Caco-2 (cell line): ENCODE results near the gene SLC6A20. TPM values are rescaled to one million over a fixed set of nuclear protein-coding genes. Genes with fewer than 3 reads are reported as not detected.

Experiments
- BruUV-seq: library from RNA; stranded (reverse); fragments of 400-500 nt; replicated peaks from 2 replicates; lab custom pipeline; 2021; lab: Mats Ljungman, UMichigan
- CTCF ChIA-PET: fragments of 300-600 bp; sonication (Branson Sonifier 250); formaldehyde crosslinking; loops from one replicate; lab custom pipeline; 2022; ENCODE audit warnings: antibody characterized with exemption; lab: Charles Lee
- POLR2A ChIA-PET: fragments of 300-600 bp; sonication (Branson Sonifier 250); formaldehyde crosslinking; loops from one replicate; lab custom pipeline; 2022; ENCODE audit warnings: antibody characterized with exemption; lab: Charles Lee
- DNase-seq, 2 experiments: peaks; one replicate each; pipeline versions ENCODE4 v3.0.0 to v3.0.0-alpha.2; 2020 to 2022
- H3K27me3 ChIP-seq: replicated peaks from 2 replicates; pipeline ENCODE4 v1.6.0; 2011; ENCODE audit warnings: low read length; ENCODE audit not compliant: control insufficient read depth, insufficient read depth
- H3K36me3 ChIP-seq: 2 replicates; pipeline ENCODE4 v1.5.1; 2011; ENCODE audit warnings: low read length; ENCODE audit not compliant: control insufficient read depth, insufficient read depth
- H3K4me1 ChIP-seq: fragments of 250-450 bp; sonication (Bioruptor Pico); 2 replicates; pipeline ENCODE4 v1.5.1; 2020; ENCODE audit warnings: mild to moderate bottlenecking
- H3K4me3 ChIP-seq: 2 replicates; pipeline ENCODE4 v1.5.1; 2011; ENCODE audit warnings: low read depth, mild to moderate bottlenecking, control low read depth, low read length
- H3K9me3 ChIP-seq: fragments of 250-450 bp; sonication (Bioruptor Pico); 2 replicates; pipeline ENCODE4 v1.5.1; 2020; ENCODE audit warnings: mild to moderate bottlenecking, moderate library complexity
- H3K27ac Mint-ChIP-seq: one replicate; pipeline ENCODE4 v1.8.0; 2022; ENCODE audit warnings: mixed read lengths; ENCODE audit not compliant: unreplicated experiment
- H3K27me3 Mint-ChIP-seq: one replicate; pipeline ENCODE4 v1.8.0; 2022; ENCODE audit warnings: mixed read lengths; ENCODE audit not compliant: insufficient read depth, unreplicated experiment
- H3K36me3 Mint-ChIP-seq: one replicate; pipeline ENCODE4 v1.8.0; 2022; ENCODE audit warnings: mild to moderate bottlenecking, mixed read lengths; ENCODE audit not compliant: insufficient read depth, unreplicated experiment
- H3K4me1 Mint-ChIP-seq: one replicate; pipeline ENCODE4 v1.8.0; 2022; ENCODE audit warnings: low read depth, mixed read lengths; ENCODE audit not compliant: unreplicated experiment
- H3K4me3 Mint-ChIP-seq: one replicate; pipeline ENCODE4 v1.8.0; 2022; ENCODE audit warnings: mild to moderate bottlenecking, moderate library complexity, mixed read lengths; ENCODE audit not compliant: unreplicated experiment
- H3K9me3 Mint-ChIP-seq: one replicate; pipeline ENCODE4 v1.8.0; 2022; ENCODE audit warnings: mixed read lengths; ENCODE audit not compliant: unreplicated experiment
- CTCF ChIP-seq, 2 experiments: fragments of 200-600 bp in 1 of 2; IDR thresholded peaks; 1 replicate in 1 of 2; 2 replicates in 1 of 2; pipeline versions ENCODE4 v1.5.1 to v1.8.0; 2011 to 2022; ENCODE audit warnings: antibody characterized with exemption in 1 of 2, control low read depth in 1 of 2, inconsistent platforms in 1 of 2, low read depth in 1 of 2, low read length in 1 of 2, mild to moderate bottlenecking in 1 of 2, moderate library complexity in 1 of 2; ENCODE audit not compliant: insufficient read depth in 1 of 2, severe bottlenecking in 1 of 2, unreplicated experiment in 1 of 2
- intact Hi-C: fragments of 100-400 bp; cut with micrococcal nuclease; formaldehyde crosslinking; loops from one replicate; pipeline ENCODE4 v1.10.0; 2022; ENCODE audit not compliant: unreplicated experiment
- total RNA-seq: library from RNA; stranded (reverse); gene quantifications from 2 replicates; pipeline ENCODE4 v1.2.3, GENCODE V29; 2022

SLC6A20 gene
- total RNA-seq, 1 experiment from 2014 or later, result 0.39 TPM

- no peaks in the 10 kb centered on the region for H3K27me3 Mint-ChIP-seq
- ChIA-PET POLR2A (no interaction called here), CTCF (interaction anchor here (3.2 kb wide), 1 partner anchor 71 kb away, joined by 30 read pairs; no protein-coding TSS in a partner anchor)
- H3K9me3 ChIP-seq, result no peaks in the 10 kb centered on the region
- no peak overlapping the region for H3K4me3 Mint-ChIP-seq
- no peaks in the 10 kb centered on the region for H3K27me3 ChIP-seq
- peaks cover 6% of the 10 kb centered on the region for H3K4me1 ChIP-seq
- H3K36me3 Mint-ChIP-seq, result no peaks in the 10 kb centered on the region
- peak overlapping the region; percentile 60 for H3K27ac Mint-ChIP-seq
- TF ChIP-seq CTCF (IDR thresholded peaks at IDR 0.05; ENCODE audit: insufficient read depth in 1 of 2, low read depth in 1 of 2, low read length in 1 of 2, severe bottlenecking in 1 of 2, unreplicated experiment in 1 of 2), result no peak
- peaks cover 10% of the 10 kb centered on the region for H3K4me1 Mint-ChIP-seq
- intact Hi-C loops, result loop anchor here (1.0 to 5.0 kb wide), 3 partner anchors 70 to 315 kb away; no protein-coding TSS in a partner anchor
- H3K4me3 ChIP-seq, result no peak overlapping the region
- peaks cover under 1% of the 10 kb centered on the region for H3K9me3 Mint-ChIP-seq
- no peak for DNase-seq
- BruUV-seq, result no TSS peak
- H3K36me3 ChIP-seq, result no peaks in the 10 kb centered on the region
Measured at GRCh38 chr3:45761831-45762230, 34.5 kb downstream of the SLC6A20 start.

DNA sequence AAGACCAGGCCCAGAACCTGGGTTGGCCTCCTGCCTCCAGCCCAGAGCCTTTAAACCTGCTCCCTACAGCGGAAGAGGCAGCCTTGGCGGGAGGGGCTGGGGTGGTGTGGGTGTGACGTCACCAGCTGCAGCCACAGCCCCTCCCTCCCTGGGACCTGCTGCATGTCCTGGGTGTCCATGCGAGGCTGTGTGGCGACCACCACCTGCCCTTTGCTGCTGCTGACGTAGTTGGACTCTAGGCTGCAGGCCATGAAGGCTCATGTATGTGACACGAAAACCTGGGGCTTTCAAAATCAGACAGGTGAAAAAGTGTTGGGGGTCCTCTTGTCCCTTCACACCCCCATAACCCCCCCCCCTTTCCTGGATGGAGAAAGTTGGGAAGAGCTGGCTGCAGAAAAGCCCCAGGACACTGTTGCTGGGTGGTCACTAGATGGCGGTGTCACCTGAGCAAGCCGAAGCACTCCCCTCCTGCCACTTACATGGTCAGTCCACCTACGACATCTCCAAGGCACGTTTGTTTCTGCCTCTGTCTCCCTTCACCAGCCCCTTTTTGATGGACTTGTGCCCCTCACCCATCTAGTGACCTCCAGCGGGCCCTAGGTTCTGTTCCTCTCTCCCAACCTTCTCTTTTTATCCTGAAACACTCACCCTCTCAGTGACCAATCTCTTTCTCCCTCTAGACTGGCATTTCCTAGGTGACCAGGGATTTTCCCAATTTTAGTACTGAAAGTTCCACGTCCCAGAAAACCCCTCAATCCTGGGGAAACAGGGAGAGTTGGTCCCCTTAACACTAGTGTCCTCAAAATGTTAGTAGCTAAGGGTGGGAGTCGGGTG is 35.2 kb downstream of the SLC6A20 start:
- peak; percentile 64 to 66 for DNase-seq
- BruUV-seq, result no TSS peak
- Mint-ChIP-seq H3K27me3 (no peaks in the 10 kb centered on the region), H3K9me3 (no peaks in the 10 kb centered on the region), H3K36me3 (no peaks in the 10 kb centered on the region), H3K4me3 (no peak overlapping the region), H3K27ac (peak overlapping the region; percentile 60), H3K4me1 (peaks cover 17% of the 10 kb centered on the region)
- ChIA-PET POLR2A (interaction anchor here (0.6 kb wide), 2 partner anchors 69 to 170 kb away, joined by 3 to 9 read pairs; no protein-coding TSS in a partner anchor), CTCF (interaction anchor here (0.5 to 3.2 kb wide), 12 partner anchors 14 to 334 kb away, joined by 3 to 30 read pairs (median 3); partner anchors contain the start of gene LZTFL1)
- TF ChIP-seq CTCF (IDR thresholded peaks at IDR 0.05; ENCODE audit: insufficient read depth in 1 of 2, low read depth in 1 of 2, low read length in 1 of 2, severe bottlenecking in 1 of 2, unreplicated experiment in 1 of 2), result peak; percentile 67 to 80
- Histone ChIP-seq H3K27me3 (no peaks in the 10 kb centered on the region), H3K36me3 (no peaks in the 10 kb centered on the region), H3K4me1 (peaks cover 13% of the 10 kb centered on the region), H3K9me3 (no peaks in the 10 kb centered on the region), H3K4me3 (no peak overlapping the region)
- intact Hi-C loops, result loop anchor here (1.0 to 5.0 kb wide), 3 partner anchors 71 to 316 kb away; no protein-coding TSS in a partner anchor

DNA sequence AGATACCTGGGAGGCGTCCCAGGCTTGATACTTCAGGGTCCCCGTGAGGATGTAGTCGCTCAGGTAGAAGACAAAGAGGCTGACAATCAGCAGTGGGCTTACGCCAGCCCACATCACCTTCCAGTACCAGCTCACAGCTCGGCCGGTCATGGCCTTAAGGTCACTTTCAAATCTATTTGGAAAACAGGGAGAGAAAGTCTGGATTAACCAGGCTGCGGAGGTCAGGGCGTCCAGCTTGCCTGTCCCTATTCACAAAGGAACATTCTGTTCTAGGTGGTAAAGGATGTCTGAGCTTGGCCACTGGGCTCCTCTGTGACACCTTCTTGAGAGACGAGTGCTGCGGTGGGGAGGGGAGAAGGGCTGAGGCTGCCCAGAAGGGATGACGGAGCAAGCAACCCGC is 36.5 kb downstream of the SLC6A20 start:
- Histone ChIP-seq H3K27me3 (no peaks in the 10 kb centered on the region), H3K36me3 (no peaks in the 10 kb centered on the region), H3K4me3 (no peak overlapping the region), H3K4me1 (peaks cover 18% of the 10 kb centered on the region), H3K9me3 (no peaks in the 10 kb centered on the region)
- Mint-ChIP-seq H3K4me1 (peaks cover 20% of the 10 kb centered on the region), H3K27ac (no peak overlapping the region), H3K9me3 (no peaks in the 10 kb centered on the region), H3K4me3 (no peak overlapping the region), H3K27me3 (no peaks in the 10 kb centered on the region), H3K36me3 (no peaks in the 10 kb centered on the region)
- intact Hi-C loops, result loop anchor here (5.0 kb wide), 1 partner anchor 317 kb away; no protein-coding TSS in a partner anchor
- no peak for DNase-seq
- BruUV-seq, result no TSS peak
- ChIA-PET CTCF (interaction anchor here (0.6 to 3.2 kb wide), 3 partner anchors 73 to 560 kb away, joined by 4 to 30 read pairs (median 6); no protein-coding TSS in a partner anchor), POLR2A (no interaction called here)
- TF ChIP-seq CTCF (IDR thresholded peaks at IDR 0.05; ENCODE audit: insufficient read depth in 1 of 2, low read depth in 1 of 2, low read length in 1 of 2, severe bottlenecking in 1 of 2, unreplicated experiment in 1 of 2), result no peak
